HG02763 (cell line): Measurements from ENCODE around the gene MSANTD1.

Source experiments
- ATAC-seq: cut with Tn5 transposase; IDR thresholded peaks from one replicate; pipeline ENCODE4 v1.9.1; 2021; ENCODE audit warnings: mild to moderate bottlenecking, moderate library complexity; ENCODE audit not compliant: unreplicated experiment

The MSANTD1 gene

GRCh38 chr4:3246458-3247398 is 2.2 kb upstream of the MSANTD1 start:
- no peak for ATAC-seq

- ATAC-seq, result no peak
These were observed 1.4 kb upstream of the MSANTD1 start for GRCh38 chr4:3247399-3248177.

DNA sequence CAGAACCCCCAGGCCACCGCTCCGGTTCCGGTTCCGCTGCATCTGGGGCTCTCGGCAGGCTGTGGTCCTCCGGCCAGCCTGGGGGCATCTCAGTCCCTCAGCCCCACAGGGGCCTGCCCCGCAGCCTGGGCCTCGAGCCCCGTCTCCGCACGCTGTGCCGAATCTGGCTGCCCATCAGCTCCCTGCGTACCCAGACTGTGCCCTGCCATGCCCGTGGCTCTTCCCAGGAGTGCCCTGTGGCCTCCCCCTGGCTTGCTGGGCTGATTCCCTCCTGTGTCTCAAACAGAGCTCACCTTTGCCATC is 830 bp upstream of the MSANTD1 start:
- no peak for ATAC-seq

DNA sequence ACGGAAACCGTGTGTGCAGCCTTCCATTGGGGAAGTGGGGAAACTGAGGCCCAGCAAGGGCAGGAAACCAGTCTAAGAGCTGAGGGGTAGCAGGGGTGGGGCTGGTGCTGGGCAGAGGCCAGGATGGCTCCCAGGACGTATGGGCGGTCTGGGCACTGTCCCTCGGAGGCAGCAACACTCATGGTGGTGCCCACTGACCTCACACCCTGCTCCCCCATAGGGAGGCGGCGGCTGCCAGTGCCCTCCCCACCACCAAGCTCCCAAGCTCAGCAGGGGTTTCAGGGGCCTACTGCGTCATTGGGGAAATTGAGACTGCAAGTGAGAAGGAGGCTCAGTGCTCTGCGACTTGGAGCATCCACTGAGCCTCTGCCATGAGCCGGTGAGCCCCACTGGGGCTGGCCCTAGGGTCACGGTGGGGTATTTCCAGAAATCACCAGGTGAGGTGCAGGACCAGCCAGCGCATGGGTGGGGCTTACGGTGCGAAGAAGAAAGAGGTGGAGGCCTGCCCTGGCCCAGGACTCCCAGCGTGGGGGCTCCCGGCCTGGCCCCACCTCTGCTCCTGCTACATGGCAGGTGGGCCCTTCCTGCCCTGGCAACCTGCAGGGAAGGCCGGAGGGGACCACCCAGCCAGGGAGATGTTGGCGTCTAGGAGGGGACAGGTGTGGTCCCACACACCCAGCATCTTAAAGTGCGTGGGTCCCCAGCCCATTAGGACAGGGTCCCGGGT is 915 bp downstream of the MSANTD1 start:
- ATAC-seq, result no peak

- no peak for ATAC-seq
These were observed 1.5 kb downstream of the MSANTD1 start for GRCh38 chr4:3250438-3250955.

DNA sequence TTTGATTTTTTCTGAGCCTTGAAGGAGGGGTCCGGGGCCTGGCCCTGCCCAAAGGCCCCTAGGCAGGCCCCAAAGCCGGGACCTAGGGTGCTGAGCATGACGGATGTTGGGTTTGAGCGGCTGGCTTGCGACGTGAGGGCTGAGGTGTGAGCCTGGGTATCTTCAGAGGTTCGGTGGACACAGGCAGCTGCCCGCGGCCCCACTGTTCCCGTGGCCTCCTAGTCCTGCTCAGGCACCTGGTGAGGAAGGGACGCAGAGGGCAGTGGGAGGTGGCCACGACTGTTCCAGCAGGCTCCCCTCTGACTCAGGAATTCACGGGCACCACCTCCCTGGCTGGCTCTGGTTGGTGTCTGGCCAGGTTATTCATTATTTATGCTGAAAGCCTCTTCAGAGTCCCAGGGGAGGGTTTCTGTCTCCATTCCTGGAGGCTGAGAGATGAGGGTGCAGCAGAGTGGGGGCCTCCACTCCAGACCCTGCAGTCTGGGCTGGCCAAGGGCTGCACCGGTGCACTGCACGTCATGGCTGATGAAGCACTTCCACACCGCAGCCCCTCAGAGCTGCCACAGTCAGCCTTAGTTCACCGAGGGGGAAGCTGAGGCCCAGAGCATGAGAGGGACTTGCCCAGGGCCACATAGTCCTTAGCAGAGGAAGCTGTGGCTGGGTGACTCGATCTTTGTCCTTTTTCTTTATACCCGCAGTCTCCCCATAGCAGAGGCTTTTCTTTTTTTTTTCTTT is 2.2 kb downstream of the MSANTD1 start:
- ATAC-seq, result no peak

- no peak for ATAC-seq
These were observed 2.9 kb downstream of the MSANTD1 start for GRCh38 chr4:3251691-3252479.

DNA sequence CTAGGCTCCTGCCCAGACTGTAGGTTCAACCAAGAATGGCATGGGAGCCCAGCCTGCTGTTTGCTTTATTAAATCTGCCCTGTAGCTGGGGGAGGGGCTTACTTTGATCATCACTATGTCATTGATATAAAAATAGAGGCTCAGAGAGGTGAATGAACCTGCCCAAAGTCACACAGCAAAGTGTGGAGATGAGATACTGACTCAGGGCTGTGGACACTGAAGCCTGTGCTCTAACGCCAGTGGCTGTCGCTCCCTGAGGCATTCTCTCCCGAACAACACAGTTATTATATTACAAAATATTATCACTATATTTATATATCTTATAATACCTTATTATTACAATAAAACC is 3.5 kb downstream of the MSANTD1 start:
- ATAC-seq, result no peak

GRCh38 chr4:3252831-3253641 is 4.1 kb downstream of the MSANTD1 start:
- no peak for ATAC-seq

DNA sequence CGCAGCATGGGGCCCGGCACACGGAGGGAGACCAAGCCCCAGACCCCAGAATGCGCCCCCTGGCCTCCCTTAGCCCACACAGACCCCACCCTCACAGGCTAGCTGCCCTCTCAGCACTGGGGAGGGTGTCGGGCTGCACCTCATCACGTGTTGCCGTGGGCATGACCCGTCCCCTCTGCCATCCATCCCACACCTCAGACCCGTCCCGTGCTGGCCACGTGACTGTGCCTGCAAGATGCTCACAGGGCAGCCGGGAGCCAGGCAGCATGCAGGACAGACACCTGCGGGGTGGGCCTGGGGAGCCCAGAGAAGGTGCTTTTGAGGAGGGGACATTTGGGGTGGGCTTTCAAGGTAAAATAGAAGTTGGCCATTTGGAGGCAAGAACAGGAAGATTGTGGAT is 4.8 kb downstream of the MSANTD1 start:
- ATAC-seq, result no peak

GRCh38 chr4:3254302-3255131 is 5.6 kb downstream of the MSANTD1 start:
- no peak for ATAC-seq

DNA sequence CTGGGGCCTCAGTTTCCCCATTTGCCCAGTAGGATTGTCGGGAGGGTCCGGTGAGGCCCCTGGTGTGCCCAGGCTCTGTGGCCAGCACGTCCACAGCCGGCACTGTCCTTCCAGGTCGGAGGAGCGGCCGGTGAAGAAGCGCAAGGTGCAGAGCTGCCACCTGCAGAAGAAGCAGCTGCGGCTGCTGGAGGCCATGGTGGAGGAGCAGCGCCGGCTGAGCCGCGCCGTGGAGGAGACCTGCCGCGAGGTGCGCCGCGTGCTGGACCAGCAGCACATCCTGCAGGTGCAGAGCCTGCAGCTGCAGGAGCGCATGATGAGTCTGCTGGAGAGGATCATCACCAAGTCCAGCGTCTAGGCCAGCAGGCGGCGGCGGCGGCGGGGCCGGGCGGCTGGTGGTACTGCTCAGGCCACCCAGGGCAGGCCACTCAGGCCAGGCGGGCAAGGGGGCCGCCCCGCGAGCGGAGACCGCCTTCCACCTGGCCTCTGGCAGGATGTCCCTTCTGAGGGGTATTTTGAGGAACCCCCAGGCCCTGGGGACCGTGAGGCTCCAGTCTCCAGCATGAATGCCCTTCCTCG is 6.7 kb downstream of the MSANTD1 start:
- no peak for ATAC-seq

- ATAC-seq, result no peak
These were observed 7.5 kb downstream of the MSANTD1 start for GRCh38 chr4:3256230-3257102.

- no peak for ATAC-seq
These were observed 8.2 kb downstream of the MSANTD1 start for GRCh38 chr4:3257103-3257555.

- ATAC-seq, result no peak
These were observed 8.9 kb downstream of the MSANTD1 start for GRCh38 chr4:3257556-3258482.
